Measurements from ENCODE around the gene PLPP2. TPM values are rescaled to one million over a fixed set of nuclear protein-coding genes. Genes with fewer than 3 reads are reported as not detected.

The PLPP2 gene
- polyA plus RNA-seq, 3 donors from 2014 or later, result 0.33 TPM; not detected in 2

GRCh38 chr19:326871-327270 lies 35.7 kb upstream of the PLPP2 start:
- H3K9me3 Mint-ChIP-seq, result peaks cover 0 to 7% (median 4%) of the 10 kb centered on the region in 6 donors
- H3K4me1 Mint-ChIP-seq, result no peaks in the 10 kb centered on the region
- H3K27me3 Mint-ChIP-seq (ENCODE audit: low read depth in 3 of 3), result peaks cover 0 to 2% (median 0%) of the 10 kb centered on the region in 3 donors
- DNase-seq, result no peak
- no peak overlapping the region for H3K4me3 Mint-ChIP-seq
- peaks cover 21 to 33% (median 27%) of the 10 kb centered on the region in 3 donors for H3K36me3 Mint-ChIP-seq
- no peak overlapping the region for H3K27ac Mint-ChIP-seq

GRCh38 chr19:325937-326565 lies 34.8 kb upstream of the PLPP2 start:
- Mint-ChIP-seq H3K4me3 (no peak overlapping the region), H3K36me3 (peaks cover 21 to 35% (median 29%) of the 10 kb centered on the region in 3 donors), H3K9me3 (peaks cover 0 to 7% (median 4%) of the 10 kb centered on the region in 6 donors), H3K27ac (no peak overlapping the region), H3K4me1 (no peaks in the 10 kb centered on the region), H3K27me3 (ENCODE audit: low read depth in 3 of 3) (peaks cover 0 to 2% (median 0%) of the 10 kb centered on the region in 3 donors)
- DNase-seq, result no peak

GRCh38 chr19:325173-325936 lies 34.2 kb upstream of the PLPP2 start:
- no peak for DNase-seq
- peaks cover 0 to 7% (median 4%) of the 10 kb centered on the region in 6 donors for H3K9me3 Mint-ChIP-seq
- no peak overlapping the region for H3K4me3 Mint-ChIP-seq
- peaks cover 0 to 2% (median 0%) of the 10 kb centered on the region in 3 donors for H3K27me3 Mint-ChIP-seq (ENCODE audit: low read depth in 3 of 3)
- H3K36me3 Mint-ChIP-seq, result peaks cover 17 to 35% (median 26%) of the 10 kb centered on the region in 3 donors
- H3K27ac Mint-ChIP-seq, result no peak overlapping the region
- H3K4me1 Mint-ChIP-seq, result no peaks in the 10 kb centered on the region

GRCh38 chr19:324716-325115 lies 33.5 kb upstream of the PLPP2 start:
- no peak for DNase-seq
- Mint-ChIP-seq H3K27me3 (ENCODE audit: low read depth in 3 of 3) (peaks cover 0 to 2% (median 0%) of the 10 kb centered on the region in 3 donors), H3K9me3 (peaks cover 0 to 7% (median 4%) of the 10 kb centered on the region in 6 donors), H3K4me1 (no peaks in the 10 kb centered on the region), H3K4me3 (no peak overlapping the region), H3K36me3 (peaks cover 17 to 33% (median 27%) of the 10 kb centered on the region in 3 donors), H3K27ac (no peak overlapping the region)

GRCh38 chr19:322616-323015 lies 31.4 kb upstream of the PLPP2 start:
- H3K27me3 Mint-ChIP-seq (ENCODE audit: low read depth in 3 of 3), result peaks cover 0 to 1% (median 0%) of the 10 kb centered on the region in 3 donors
- DNase-seq, result no peak
- H3K36me3 Mint-ChIP-seq, result peaks cover 4 to 25% (median 22%) of the 10 kb centered on the region in 3 donors
- no peaks in the 10 kb centered on the region for H3K9me3 Mint-ChIP-seq
- H3K4me1 Mint-ChIP-seq, result no peaks in the 10 kb centered on the region
- no peak overlapping the region for H3K4me3 Mint-ChIP-seq
- no peak overlapping the region for H3K27ac Mint-ChIP-seq

GRCh38 chr19:318509-318774 lies 27.2 kb upstream of the PLPP2 start:
- H3K27me3 Mint-ChIP-seq (ENCODE audit: low read depth in 3 of 3), result peaks cover 0 to 1% (median 0%) of the 10 kb centered on the region in 3 donors
- H3K27ac Mint-ChIP-seq, result no peak overlapping the region
- DNase-seq, result no peak
- no peak overlapping the region for H3K4me3 Mint-ChIP-seq
- peaks cover 10 to 11% of the 10 kb centered on the region in 2 donors for H3K4me1 Mint-ChIP-seq
- peaks cover 12 to 37% (median 33%) of the 10 kb centered on the region in 3 donors for H3K36me3 Mint-ChIP-seq
- H3K9me3 Mint-ChIP-seq, result peaks cover 0 to 1% (median 0%) of the 10 kb centered on the region in 6 donors

- Mint-ChIP-seq H3K9me3 (peaks cover 0 to 1% (median 0%) of the 10 kb centered on the region in 6 donors), H3K27ac (no peak overlapping the region), H3K27me3 (ENCODE audit: low read depth in 3 of 3) (peaks cover 0 to 1% (median 0%) of the 10 kb centered on the region in 3 donors), H3K4me3 (no peak overlapping the region), H3K4me1 (peaks cover 10 to 11% of the 10 kb centered on the region in 2 donors), H3K36me3 (peaks cover 12 to 37% (median 33%) of the 10 kb centered on the region in 3 donors)
- no peak for DNase-seq
Measured at GRCh38 chr19:317710-318508, 26.7 kb upstream of the PLPP2 start.

GRCh38 chr19:315811-316210 lies 24.6 kb upstream of the PLPP2 start:
- Mint-ChIP-seq H3K9me3 (peaks cover 0 to 1% (median 0%) of the 10 kb centered on the region in 6 donors), H3K4me3 (peak overlapping the region in 2 of 5 donors; percentile 6 to 12), H3K27ac (peak overlapping the region in 2 of 6 donors; percentile 10 to 15), H3K36me3 (peaks cover 12 to 34% (median 32%) of the 10 kb centered on the region in 3 donors), H3K27me3 (ENCODE audit: low read depth in 3 of 3) (peaks cover 0 to 1% (median 0%) of the 10 kb centered on the region in 3 donors), H3K4me1 (peaks cover 10 to 11% of the 10 kb centered on the region in 2 donors)
- no peak for DNase-seq

GRCh38 chr19:313988-314815 lies 23.0 kb upstream of the PLPP2 start:
- Mint-ChIP-seq H3K9me3 (peaks cover 0 to 1% (median 0%) of the 10 kb centered on the region in 6 donors), H3K27ac (no peak overlapping the region), H3K4me1 (peaks cover 10 to 11% of the 10 kb centered on the region in 2 donors), H3K27me3 (ENCODE audit: low read depth in 3 of 3) (no peaks in the 10 kb centered on the region), H3K36me3 (peaks cover 12 to 31% (median 30%) of the 10 kb centered on the region in 3 donors), H3K4me3 (no peak overlapping the region)
- no peak for DNase-seq

GRCh38 chr19:313169-313987 lies 22.2 kb upstream of the PLPP2 start:
- Mint-ChIP-seq H3K4me1 (peaks cover 10 to 11% of the 10 kb centered on the region in 2 donors), H3K27me3 (ENCODE audit: low read depth in 3 of 3) (peaks cover 0 to 2% (median 0%) of the 10 kb centered on the region in 3 donors), H3K4me3 (no peak overlapping the region), H3K9me3 (peaks cover 0 to 1% (median 0%) of the 10 kb centered on the region in 6 donors), H3K36me3 (peaks cover 10 to 29% (median 29%) of the 10 kb centered on the region in 3 donors), H3K27ac (no peak overlapping the region)
- DNase-seq, result no peak

- peaks cover 11 to 24% (median 21%) of the 10 kb centered on the region in 3 donors for H3K36me3 Mint-ChIP-seq
Measured at GRCh38 chr19:311813-312261, 20.6 kb upstream of the PLPP2 start.

GRCh38 chr19:310781-311496 lies 19.7 kb upstream of the PLPP2 start:
- H3K4me3 Mint-ChIP-seq, result no peak overlapping the region
- no peaks in the 10 kb centered on the region for H3K9me3 Mint-ChIP-seq
- H3K4me1 Mint-ChIP-seq, result peaks cover 9 to 11% of the 10 kb centered on the region in 2 donors
- peaks cover 11 to 24% (median 18%) of the 10 kb centered on the region in 3 donors for H3K36me3 Mint-ChIP-seq
- DNase-seq, result no peak
- H3K27ac Mint-ChIP-seq, result no peak overlapping the region
- H3K27me3 Mint-ChIP-seq (ENCODE audit: low read depth in 3 of 3), result peaks cover 0 to 2% (median 0%) of the 10 kb centered on the region in 3 donors

More at GRCh38 chr19:311813-312261, 20.6 kb upstream of the PLPP2 start:
- H3K27ac Mint-ChIP-seq, result no peak overlapping the region
- H3K9me3 Mint-ChIP-seq, result no peaks in the 10 kb centered on the region
- DNase-seq, result no peak
- no peak overlapping the region for H3K4me3 Mint-ChIP-seq
- peaks cover 10 to 11% of the 10 kb centered on the region in 2 donors for H3K4me1 Mint-ChIP-seq
- H3K27me3 Mint-ChIP-seq (ENCODE audit: low read depth in 3 of 3), result peaks cover 0 to 2% (median 0%) of the 10 kb centered on the region in 3 donors

Data from immature natural killer cell (primary cell).